Activated CD4-positive, alpha-beta memory T cell treated with anti-CD3 and anti-CD28 coated beads, Interleukin-2, amount 10 ng/mL, durations not matched to agents 7 days and 5 days (primary cell): Measurements from ENCODE around the gene UBAC2. TPM values are rescaled to one million over a fixed set of nuclear protein-coding genes. Genes with fewer than 3 reads are reported as not detected.

Experiments used
- CTCF ChIA-PET: fragments of 350-600 bp; sonication (Branson Sonifier 250); formaldehyde crosslinking; loops from one replicate; lab custom pipeline; 2021; ENCODE audit warnings: antibody characterized with exemption, inconsistent platforms; lab: Charles Lee
- POLR2A ChIA-PET: fragments of 350-600 bp; sonication (Branson Sonifier 250); formaldehyde crosslinking; loops from one replicate; lab custom pipeline; 2021; ENCODE audit warnings: antibody characterized with exemption; lab: Charles Lee
- DNase-seq: peaks from one replicate; pipeline ENCODE4 v3.0.0-alpha.2; 2020
- H3K27ac Mint-ChIP-seq: one replicate; pipeline ENCODE4 v1.8.0; 2021; ENCODE audit warnings: mild to moderate bottlenecking, mixed read lengths
- H3K27me3 Mint-ChIP-seq: one replicate; pipeline ENCODE4 v1.8.0; 2021; ENCODE audit warnings: mixed read lengths
- H3K36me3 Mint-ChIP-seq: one replicate; pipeline ENCODE4 v1.8.0; 2021; ENCODE audit warnings: low read depth, mixed read lengths
- H3K4me1 Mint-ChIP-seq: one replicate; pipeline ENCODE4 v1.8.0; 2021; ENCODE audit warnings: mixed read lengths
- H3K4me3 Mint-ChIP-seq: one replicate; pipeline ENCODE4 v1.8.0; 2021; ENCODE audit warnings: mild to moderate bottlenecking, mixed read lengths
- H3K9me3 Mint-ChIP-seq: one replicate; pipeline ENCODE4 v1.8.0; 2021; ENCODE audit warnings: mixed read lengths
- total RNA-seq, 2 experiments: library from RNA; stranded (reverse); gene quantifications; one replicate each; pipeline ENCODE4 v1.2.3, GENCODE V29; 2021

Gene UBAC2, protein sequence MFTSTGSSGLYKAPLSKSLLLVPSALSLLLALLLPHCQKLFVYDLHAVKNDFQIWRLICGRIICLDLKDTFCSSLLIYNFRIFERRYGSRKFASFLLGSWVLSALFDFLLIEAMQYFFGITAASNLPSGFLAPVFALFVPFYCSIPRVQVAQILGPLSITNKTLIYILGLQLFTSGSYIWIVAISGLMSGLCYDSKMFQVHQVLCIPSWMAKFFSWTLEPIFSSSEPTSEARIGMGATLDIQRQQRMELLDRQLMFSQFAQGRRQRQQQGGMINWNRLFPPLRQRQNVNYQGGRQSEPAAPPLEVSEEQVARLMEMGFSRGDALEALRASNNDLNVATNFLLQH
- total RNA-seq, result 10 to 100 TPM; 53.8 to 55.2 TPM

DNA sequence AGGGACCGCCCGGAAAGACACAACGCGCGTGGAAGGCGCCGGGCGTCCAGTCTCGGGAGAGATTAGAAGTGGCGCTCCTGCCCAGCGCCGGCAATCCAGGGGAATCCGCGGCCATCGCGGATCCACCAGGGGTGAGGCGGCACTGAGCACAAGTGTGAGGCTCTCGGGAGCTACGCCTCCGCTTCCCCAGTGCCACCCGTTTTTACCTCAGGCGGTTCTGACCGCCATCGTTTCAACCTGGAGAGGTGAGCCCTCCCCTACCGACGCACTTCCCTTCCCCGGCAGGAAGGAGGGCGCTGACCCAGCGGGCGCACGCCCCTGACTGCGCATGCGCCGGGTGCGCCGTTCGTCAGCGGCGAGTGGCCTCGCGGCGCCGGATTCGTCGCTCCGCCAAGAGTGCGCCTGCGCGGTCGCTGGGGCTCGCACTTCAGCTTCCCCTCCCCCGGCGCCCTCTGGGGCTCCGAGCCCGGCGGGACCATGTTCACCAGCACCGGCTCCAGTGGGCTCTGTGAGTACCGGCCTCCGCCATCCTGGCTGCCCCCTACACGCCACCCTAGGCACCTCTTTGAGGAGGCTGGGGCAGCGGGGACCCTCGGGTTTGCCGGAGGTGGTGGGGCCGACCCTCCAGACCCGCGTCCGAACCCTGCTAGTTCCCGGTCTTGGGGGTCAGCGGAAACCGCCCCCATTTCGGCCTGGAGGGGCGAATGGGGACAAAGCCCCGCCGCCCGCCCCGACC lies at the start of gene UBAC2:
UBAC2 (plus strand) TSS at position 423 of the 736 bp plus-strand sequence; CDS start at position 478, 55 bp downstream.
- Mint-ChIP-seq H3K4me3 (peak within 1 kb of the TSS; percentile 93), H3K27ac (peak within 1 kb of the TSS; percentile 80), H3K27me3 (peaks cover 6% of the 10 kb centered on the region), H3K36me3 (peaks cover 32% of the 10 kb centered on the region), H3K4me1 (peaks cover 50% of the 10 kb centered on the region), H3K9me3 (no peaks in the 10 kb centered on the region)
- POLR2A ChIA-PET, result interaction anchor here (0.6 to 4.9 kb wide), 54 partner anchors 9 to 331 kb away, joined by 3 to 99 read pairs (median 6); partner anchors contain the start of genes GPR18 and GPR183
- CTCF ChIA-PET, result interaction anchor here (0.6 to 12.7 kb wide), 19 partner anchors 14 to 456 kb away, joined by 3 to 179 read pairs (median 5); partner anchors contain the start of gene GPR18
- DNase-seq, result peak; percentile 97

DNA sequence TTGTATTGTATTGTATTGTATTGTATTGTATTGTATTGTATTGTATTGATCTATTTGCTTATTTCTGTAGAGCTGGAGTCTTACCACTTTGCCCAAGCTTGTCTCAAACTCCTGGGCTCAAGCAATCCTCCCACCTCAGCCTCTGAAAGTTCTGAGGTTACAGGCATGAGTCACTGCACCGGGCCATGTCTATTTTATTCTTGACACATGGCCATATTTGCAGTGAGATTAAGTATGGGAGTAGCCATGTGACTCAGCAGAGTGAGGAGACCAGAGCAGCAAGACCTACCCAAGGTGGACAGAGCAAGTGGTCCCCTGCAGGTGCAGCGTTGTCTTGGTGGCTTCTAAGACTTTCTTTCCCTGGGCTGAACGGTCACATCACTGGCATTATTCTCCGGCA lies 49.1 kb upstream of the UBAC2 start:
- peak; percentile 21 for DNase-seq
- Mint-ChIP-seq H3K4me1 (peaks cover 8% of the 10 kb centered on the region), H3K9me3 (no peaks in the 10 kb centered on the region), H3K27me3 (no peaks in the 10 kb centered on the region), H3K4me3 (no peak overlapping the region), H3K27ac (no peak overlapping the region), H3K36me3 (no peaks in the 10 kb centered on the region)
- ChIA-PET CTCF (no interaction called here), POLR2A (no interaction called here)

DNA sequence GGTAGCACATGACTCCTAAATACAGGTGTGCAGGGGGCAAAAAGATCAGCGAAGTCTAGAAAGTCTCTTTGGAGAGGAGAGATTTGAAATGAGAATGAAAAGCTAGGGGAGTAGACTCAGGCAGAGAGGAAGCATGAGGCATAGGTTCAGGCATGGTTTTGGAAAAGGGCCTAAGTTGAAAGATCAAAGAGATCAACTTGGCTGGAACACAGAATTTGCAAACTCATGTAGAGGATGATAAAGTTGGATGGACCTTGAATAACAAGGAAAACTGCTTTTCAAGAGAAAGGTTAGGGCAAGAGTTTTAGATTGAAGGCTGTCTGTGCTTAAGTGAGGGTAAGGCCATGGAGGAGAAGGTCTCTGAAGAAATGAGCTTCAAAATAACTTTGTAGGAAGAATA lies 47.4 kb upstream of the UBAC2 start:
- Mint-ChIP-seq H3K36me3 (no peaks in the 10 kb centered on the region), H3K9me3 (no peaks in the 10 kb centered on the region), H3K4me3 (no peak overlapping the region), H3K27me3 (no peaks in the 10 kb centered on the region), H3K27ac (no peak overlapping the region), H3K4me1 (peaks cover 8% of the 10 kb centered on the region)
- ChIA-PET POLR2A (no interaction called here), CTCF (no interaction called here)
- DNase-seq, result no peak

DNA sequence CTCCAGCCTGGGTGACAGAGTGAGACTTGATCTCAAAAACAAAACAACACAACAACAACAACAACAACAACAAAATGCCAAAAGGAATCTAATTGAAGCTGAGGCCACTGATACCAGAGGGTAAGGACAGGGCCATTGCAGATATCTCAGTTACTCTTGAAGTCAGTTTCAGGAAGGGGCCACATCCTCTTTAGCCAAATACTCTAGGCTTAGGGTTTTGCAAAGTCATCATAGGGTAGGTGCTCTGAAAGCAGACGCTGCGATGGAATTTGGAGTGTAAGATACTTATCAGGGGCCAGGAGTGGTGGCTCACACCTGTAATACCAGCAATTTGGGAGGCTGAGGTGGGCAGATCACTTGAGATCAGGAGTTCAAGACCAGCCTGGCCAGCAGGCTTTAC lies 46.6 kb upstream of the UBAC2 start:
- peaks cover 8% of the 10 kb centered on the region for H3K4me1 Mint-ChIP-seq
- no peaks in the 10 kb centered on the region for H3K9me3 Mint-ChIP-seq
- ChIA-PET CTCF (no interaction called here), POLR2A (no interaction called here)
- H3K4me3 Mint-ChIP-seq, result no peak overlapping the region
- H3K27me3 Mint-ChIP-seq, result peaks cover 6% of the 10 kb centered on the region
- no peaks in the 10 kb centered on the region for H3K36me3 Mint-ChIP-seq
- no peak overlapping the region for H3K27ac Mint-ChIP-seq
- DNase-seq, result no peak

DNA sequence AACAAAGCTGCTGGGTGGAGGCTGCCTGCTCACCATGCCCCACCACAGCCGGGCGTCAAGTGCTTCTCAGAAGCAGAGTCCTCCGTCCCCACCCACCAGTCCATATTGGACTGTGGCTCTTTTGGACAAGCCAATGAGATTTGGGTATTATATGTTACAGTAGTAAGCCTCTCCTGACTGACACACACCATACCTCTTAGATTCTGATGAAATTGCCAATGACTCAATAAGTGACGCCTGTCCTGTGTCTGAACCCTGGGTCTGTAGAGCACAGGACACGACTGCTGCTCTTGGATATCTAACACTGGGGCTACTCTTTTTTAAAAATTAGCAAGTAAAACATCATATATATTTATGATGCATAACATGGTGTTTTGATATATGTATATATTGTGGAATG lies 44.8 kb upstream of the UBAC2 start:
- Mint-ChIP-seq H3K4me1 (peaks cover 7% of the 10 kb centered on the region), H3K9me3 (no peaks in the 10 kb centered on the region), H3K27me3 (peaks cover 15% of the 10 kb centered on the region), H3K27ac (no peak overlapping the region), H3K4me3 (no peak overlapping the region), H3K36me3 (no peaks in the 10 kb centered on the region)
- ChIA-PET POLR2A (no interaction called here), CTCF (no interaction called here)
- DNase-seq, result no peak

DNA sequence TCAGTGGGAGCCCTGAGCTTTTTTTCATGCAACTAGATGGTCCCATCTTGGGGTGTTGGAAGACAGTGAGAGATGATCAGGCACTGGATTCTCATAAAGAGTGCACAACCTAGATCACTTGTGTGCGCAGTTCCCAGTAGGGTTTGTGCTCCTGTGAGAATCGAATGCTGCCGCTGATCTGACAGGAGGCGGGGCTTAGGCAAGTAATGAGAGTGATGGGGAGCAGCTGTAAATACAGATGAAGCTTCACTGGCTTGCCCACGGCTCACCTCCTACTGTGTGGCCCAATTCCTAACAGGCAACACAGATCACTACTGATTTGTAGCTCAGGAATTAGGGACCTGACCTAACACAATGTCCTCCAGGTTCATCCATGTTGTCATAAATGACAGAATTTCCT lies 43.6 kb upstream of the UBAC2 start:
- H3K36me3 Mint-ChIP-seq, result no peaks in the 10 kb centered on the region
- CTCF ChIA-PET, result interaction anchor here (1.2 kb wide), 1 partner anchor 25 kb away, joined by 4 read pairs; no protein-coding TSS in a partner anchor
- no peak for DNase-seq
- H3K27ac Mint-ChIP-seq, result no peak overlapping the region
- no peaks in the 10 kb centered on the region for H3K9me3 Mint-ChIP-seq
- POLR2A ChIA-PET, result no interaction called here
- no peak overlapping the region for H3K4me3 Mint-ChIP-seq
- peaks cover 19% of the 10 kb centered on the region for H3K27me3 Mint-ChIP-seq
- no peaks in the 10 kb centered on the region for H3K4me1 Mint-ChIP-seq

DNA sequence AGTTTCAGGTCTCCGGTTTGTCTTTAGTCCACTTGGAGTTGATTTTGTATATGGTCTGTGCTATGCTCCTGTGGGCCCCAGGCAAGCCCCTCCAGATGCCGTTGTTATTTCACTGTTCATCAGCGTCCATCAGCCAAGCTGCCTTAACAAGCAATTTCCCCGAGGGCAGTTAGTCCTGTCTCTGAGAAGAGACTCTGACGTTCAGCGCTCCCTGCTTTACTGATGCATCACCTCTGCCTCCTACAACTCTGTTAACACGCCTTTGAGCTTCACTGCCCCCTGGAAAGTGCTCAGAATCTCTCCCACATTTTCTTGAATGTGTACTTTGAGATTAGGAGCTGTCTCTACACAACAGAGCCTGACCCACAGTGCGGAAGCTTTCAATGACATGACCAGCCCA lies 41.8 kb upstream of the UBAC2 start:
- Mint-ChIP-seq H3K9me3 (no peaks in the 10 kb centered on the region), H3K36me3 (no peaks in the 10 kb centered on the region), H3K4me1 (no peaks in the 10 kb centered on the region), H3K27me3 (peaks cover 21% of the 10 kb centered on the region), H3K4me3 (no peak overlapping the region), H3K27ac (no peak overlapping the region)
- no peak for DNase-seq
- ChIA-PET POLR2A (no interaction called here), CTCF (interaction anchor here (2.8 kb wide), 1 partner anchor 18 kb away, joined by 9 read pairs; no protein-coding TSS in a partner anchor)

DNA sequence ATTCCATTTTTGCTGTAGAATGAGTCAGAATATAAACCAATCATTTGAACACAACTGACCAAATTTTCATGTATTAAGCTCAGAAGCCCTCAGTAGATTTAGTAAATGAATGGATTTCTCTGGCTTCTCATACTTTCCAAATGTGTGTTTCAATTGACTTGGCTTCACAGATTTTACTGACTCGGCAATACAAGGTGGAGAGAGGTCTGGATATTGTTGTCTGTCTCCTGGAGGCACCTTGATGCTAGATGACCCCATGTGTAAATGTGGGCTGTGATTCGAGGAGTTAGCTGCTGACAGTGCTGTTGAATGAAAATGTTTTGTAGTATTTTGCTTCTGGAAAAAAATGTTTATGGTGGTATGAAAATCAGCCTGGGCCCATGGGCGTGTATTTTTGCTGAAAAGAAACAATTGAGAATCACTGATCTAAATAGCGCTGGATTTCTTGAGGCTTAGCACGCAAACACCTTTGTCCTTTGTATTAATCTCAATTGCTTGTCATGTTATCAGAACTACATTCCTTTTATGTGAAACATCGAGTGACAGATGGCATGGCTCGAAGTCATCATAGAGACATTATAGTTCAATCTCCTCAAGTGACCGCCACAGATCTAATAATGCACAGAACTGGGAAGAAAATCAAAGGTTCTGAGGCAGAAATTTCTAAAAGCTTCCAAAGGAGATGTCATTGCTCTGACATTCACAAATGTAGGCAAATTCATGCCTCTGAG lies 41.2 kb upstream of the UBAC2 start:
- H3K36me3 Mint-ChIP-seq, result no peaks in the 10 kb centered on the region
- H3K4me3 Mint-ChIP-seq, result no peak overlapping the region
- H3K9me3 Mint-ChIP-seq, result no peaks in the 10 kb centered on the region
- H3K27me3 Mint-ChIP-seq, result peaks cover 21% of the 10 kb centered on the region
- CTCF ChIA-PET, result interaction anchor here (2.8 kb wide), 1 partner anchor 17 kb away, joined by 9 read pairs; no protein-coding TSS in a partner anchor
- no peaks in the 10 kb centered on the region for H3K4me1 Mint-ChIP-seq
- POLR2A ChIA-PET, result no interaction called here
- DNase-seq, result no peak
- H3K27ac Mint-ChIP-seq, result no peak overlapping the region

DNA sequence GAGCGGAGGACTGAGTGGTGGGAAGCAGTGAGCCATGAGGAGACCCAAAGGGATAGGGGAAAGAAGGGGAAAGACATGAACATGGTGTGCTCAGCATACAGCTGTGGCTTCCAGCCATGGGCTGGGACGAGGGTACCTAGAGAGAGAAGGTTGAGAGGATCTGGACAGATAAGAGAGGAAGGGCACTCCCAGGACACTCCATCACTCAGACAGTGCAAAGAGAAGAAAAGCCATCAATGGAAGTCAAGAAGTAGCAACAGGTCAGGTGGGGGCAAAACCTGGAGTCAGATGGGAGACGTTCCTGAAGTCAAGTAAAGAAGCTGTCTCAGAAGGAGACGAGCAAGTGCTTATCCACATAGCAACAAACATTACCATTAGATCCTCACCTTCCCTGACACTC lies 40.2 kb upstream of the UBAC2 start:
- Mint-ChIP-seq H3K4me1 (peaks cover 2% of the 10 kb centered on the region), H3K4me3 (no peak overlapping the region), H3K27ac (no peak overlapping the region), H3K9me3 (no peaks in the 10 kb centered on the region), H3K36me3 (no peaks in the 10 kb centered on the region), H3K27me3 (peaks cover 21% of the 10 kb centered on the region)
- ChIA-PET POLR2A (no interaction called here), CTCF (interaction anchor here (2.8 kb wide), 1 partner anchor 16 kb away, joined by 9 read pairs; no protein-coding TSS in a partner anchor)
- DNase-seq, result no peak

DNA sequence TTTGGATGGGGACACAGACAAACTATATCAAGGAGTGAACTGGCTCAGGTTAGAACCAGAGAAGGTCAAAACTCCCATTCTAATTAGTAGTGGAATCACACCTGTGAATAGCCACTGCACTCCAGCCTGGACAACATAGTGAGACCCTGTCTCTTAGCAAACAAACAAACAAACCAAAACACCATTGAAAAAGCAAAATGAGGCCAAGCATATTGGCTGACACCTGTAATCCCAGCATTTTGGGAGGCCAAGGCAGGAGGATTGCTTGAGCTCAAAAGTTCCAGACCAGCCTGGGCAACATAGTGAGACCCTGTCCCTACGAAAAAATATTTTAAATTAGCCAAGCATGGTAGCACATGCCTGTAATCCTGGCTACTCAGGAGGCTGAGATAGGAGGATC lies 39.1 kb upstream of the UBAC2 start:
- ChIA-PET POLR2A (no interaction called here), CTCF (no interaction called here)
- H3K27ac Mint-ChIP-seq, result no peak overlapping the region
- no peak for DNase-seq
- H3K9me3 Mint-ChIP-seq, result no peaks in the 10 kb centered on the region
- peaks cover 2% of the 10 kb centered on the region for H3K4me1 Mint-ChIP-seq
- peaks cover 21% of the 10 kb centered on the region for H3K27me3 Mint-ChIP-seq
- H3K36me3 Mint-ChIP-seq, result no peaks in the 10 kb centered on the region
- H3K4me3 Mint-ChIP-seq, result no peak overlapping the region

DNA sequence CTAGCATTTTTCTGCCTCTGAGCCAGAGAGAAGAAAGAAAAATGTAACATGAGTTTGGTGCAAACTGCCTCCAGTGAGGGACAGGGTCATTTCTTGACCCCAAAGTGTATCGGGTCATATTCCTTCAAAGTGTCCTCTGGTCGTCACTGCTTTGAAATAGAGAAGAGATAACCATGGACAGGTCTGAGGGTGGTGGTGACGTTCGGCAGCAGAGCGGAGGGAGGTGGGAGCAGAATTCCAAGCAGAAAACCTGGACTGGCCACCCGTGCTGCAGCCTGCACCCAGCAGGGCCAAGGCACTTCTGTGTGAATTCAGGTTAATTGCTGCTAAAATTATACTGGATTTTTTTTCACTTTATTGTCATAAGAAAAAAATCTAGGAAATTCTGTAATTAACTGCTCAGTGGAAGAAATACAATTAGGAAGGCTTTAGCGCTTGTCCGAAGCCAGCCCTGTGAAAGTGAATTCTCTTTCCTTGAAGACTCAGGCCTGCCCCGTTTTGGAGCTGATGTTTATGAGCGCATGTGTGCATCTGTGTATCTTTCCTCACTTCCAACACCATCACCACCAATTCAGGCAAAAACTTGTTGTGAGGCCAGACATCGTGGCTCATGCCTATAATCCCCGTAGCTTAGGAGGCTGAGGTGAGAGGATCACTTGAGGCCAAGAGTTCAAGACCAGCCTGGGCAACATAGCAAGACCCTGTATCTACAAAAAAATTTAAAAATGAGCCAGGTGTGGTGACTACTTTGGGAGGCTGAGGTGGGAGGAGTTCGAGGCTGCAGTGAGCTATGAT lies 37.9 kb upstream of the UBAC2 start:
- Mint-ChIP-seq H3K27ac (no peak overlapping the region), H3K4me1 (peaks cover 2% of the 10 kb centered on the region), H3K9me3 (no peaks in the 10 kb centered on the region), H3K27me3 (peaks cover 21% of the 10 kb centered on the region), H3K4me3 (no peak overlapping the region), H3K36me3 (no peaks in the 10 kb centered on the region)
- DNase-seq, result no peak
- POLR2A ChIA-PET, result no interaction called here
- CTCF ChIA-PET, result no interaction called here

DNA sequence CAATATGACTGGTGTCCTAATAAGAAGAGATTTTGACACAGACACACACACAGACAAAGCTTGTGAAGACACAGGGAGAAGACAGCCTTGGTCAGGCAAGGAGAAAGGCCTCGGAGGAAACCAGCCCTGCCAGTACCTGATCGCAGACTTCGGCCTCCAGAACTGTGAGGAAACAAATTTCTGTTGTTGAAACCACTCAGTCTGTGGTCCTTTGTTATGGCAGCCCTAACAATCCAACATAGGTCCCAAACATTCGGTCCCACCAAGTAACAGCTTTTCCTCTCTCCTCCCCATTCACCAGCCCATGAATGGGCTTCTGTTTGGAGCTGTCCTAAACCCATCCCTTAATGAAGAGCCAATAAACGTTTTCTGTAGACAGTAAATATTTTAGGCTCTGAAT lies 36.4 kb upstream of the UBAC2 start:
- H3K9me3 Mint-ChIP-seq, result no peaks in the 10 kb centered on the region
- H3K27ac Mint-ChIP-seq, result no peak overlapping the region
- H3K4me3 Mint-ChIP-seq, result no peak overlapping the region
- no peaks in the 10 kb centered on the region for H3K36me3 Mint-ChIP-seq
- peaks cover 2% of the 10 kb centered on the region for H3K4me1 Mint-ChIP-seq
- peaks cover 14% of the 10 kb centered on the region for H3K27me3 Mint-ChIP-seq
- ChIA-PET CTCF (no interaction called here), POLR2A (no interaction called here)
- no peak for DNase-seq
